NT2/D1 (cell line): ENCODE data around the gene SLC25A6.

Source experiments
- SUZ12 ChIP-seq: IDR thresholded peaks from 2 replicates; pipeline ENCODE4 v1.6.1; 2011; ENCODE audit not compliant: insufficient read length, insufficient read depth; ENCODE audit errors: extremely low read depth
- YY1 ChIP-seq: IDR thresholded peaks from 2 replicates; pipeline ENCODE4 v1.6.1; 2011; ENCODE audit not compliant: insufficient read length, insufficient read depth
- ZNF274 ChIP-seq: IDR thresholded peaks from 2 replicates; pipeline ENCODE4 v1.6.1; 2011; ENCODE audit warnings: mild to moderate bottlenecking, low read depth, low read length

DNA sequence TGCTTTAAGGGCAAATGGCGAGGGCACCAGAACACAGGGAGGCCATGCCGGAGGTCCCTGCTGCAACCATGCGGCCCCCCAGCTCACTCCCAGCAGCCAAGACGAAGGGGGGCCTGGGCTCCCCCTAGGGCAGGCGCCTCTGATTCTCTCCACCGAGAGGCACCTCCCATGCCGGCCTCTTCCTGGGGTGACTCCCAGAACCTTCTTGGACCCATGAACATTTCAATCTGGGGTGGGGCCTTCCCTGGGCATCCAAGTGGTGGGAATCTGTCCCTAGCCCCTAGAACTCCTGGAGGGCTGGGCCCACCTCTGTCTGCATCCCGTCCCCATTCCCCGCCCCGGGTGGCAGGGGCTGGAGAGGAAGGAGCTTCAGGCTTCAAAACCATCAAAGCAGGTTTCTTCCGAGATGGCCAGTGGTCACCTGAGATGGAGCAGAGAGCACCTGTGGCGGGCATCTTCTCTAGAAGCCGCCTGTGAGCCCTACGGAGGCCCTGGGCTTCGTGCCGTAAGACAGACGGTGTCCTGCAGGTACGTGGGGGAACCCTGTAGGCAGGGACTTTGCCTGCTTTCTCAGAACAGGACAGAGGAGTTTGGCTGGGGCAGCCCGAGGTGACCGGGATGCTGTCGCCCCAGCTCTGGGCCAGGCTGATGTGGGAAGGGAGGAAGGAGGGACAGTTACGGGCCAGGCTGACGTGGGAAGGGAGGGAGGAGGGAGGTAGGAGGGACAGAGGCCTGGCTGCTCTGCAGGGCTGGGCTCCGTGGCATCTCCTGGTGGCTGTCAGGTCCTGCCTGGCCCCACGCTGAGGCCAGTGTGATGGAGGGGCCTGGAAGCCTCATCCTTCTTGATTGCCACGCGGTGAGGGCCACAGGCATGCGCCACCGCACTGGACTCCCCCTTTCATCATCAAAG is 6.8 kb upstream of the SLC25A6 start:
- no peak for TF ChIP-seq YY1
- no peak for TF ChIP-seq SUZ12
- no peak for TF ChIP-seq ZNF274
